Measurements from ENCODE around the gene SLC37A3.

SLC37A3 gene

DNA sequence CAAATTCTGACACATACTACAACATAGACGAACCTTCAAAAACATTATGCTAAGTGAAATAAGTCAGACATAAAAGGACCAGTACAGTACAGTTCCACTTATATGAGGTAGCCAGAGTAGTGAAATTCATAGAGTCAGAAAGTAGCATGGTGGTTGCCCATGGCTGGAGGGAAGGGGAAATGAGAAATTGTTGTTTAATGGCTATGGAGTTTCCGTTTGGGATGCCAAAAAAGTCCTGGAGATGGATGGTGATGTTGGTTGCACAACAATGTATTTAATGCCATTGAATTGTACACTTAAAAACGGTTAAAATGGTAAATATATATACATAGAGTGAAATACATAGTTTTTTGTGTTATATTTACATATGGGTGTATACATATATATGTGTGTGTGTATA is 2.1 kb upstream of the SLC37A3 start:
- no peak for DNase-seq (ENCODE audit: low read depth, low spot score)

DNA sequence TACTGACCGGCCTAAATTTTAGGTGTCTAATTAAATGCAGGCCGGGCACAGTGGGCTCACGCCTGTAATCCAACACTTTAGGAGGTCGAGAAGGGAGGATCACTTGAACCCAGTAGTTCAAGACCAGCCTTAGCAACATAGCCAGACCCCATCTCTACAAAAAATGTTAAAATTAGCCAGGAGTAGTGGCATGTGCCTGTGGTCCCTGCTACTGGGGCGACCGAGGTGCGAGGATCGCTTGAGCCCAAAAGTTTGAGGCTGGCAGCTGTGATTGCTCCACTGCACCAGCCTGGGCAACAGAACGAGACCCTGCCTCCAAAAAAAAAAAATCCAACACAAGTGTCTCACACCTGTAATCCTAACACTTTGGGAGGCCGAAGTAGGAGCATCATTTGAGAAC is 491 bp upstream of the SLC37A3 start:
- DNase-seq (ENCODE audit: low read depth, low spot score) = no peak

DNA sequence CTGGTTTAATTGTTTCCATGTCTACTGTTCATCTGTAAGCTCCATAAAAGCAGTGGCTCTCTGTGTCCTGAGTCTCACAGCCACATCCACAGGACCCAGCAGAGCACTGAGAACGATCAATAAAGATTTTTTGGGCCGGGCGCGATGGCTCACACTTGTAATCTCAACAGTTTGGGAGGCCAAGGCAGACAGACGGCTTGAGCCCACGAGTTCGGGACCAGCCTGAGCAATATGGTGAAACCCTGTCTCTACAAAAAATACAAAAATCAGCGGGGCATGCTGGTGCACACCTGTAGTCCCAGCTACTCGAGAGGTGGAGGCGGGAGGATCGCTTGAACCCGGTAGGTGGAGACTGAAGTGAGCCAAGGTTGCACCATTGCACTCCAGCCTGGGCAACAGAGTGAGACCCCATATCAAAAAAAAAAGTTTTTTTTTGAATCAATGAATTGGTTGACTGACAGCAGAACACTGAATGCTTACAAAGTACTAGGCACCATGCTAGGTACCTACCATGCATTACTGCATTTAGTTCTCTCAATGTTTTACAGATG is 4.5 kb downstream of the SLC37A3 start:
- DNase-seq (ENCODE audit: low read depth, low spot score) = no peak

DNA sequence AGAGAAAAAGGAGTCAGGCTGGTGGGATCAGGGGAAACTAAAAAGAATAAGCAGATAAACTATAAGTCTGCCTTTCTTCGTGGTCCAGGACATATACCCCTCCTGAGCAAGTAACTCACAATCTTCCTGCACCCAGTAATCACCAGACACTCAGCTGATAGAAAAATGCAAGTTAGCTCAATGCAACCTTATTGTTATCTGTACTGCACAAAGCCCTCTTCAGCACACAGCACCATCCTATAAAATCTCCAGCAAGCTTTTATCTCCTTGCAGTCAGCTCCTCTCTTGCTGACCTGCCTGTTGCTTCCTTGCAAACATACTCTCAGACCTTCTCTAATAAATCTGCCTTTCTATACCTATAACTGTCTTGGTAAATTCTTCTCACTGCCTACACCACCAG is 6.7 kb downstream of the SLC37A3 start:
- DNase-seq (ENCODE audit: low read depth, low spot score) = no peak

DNA sequence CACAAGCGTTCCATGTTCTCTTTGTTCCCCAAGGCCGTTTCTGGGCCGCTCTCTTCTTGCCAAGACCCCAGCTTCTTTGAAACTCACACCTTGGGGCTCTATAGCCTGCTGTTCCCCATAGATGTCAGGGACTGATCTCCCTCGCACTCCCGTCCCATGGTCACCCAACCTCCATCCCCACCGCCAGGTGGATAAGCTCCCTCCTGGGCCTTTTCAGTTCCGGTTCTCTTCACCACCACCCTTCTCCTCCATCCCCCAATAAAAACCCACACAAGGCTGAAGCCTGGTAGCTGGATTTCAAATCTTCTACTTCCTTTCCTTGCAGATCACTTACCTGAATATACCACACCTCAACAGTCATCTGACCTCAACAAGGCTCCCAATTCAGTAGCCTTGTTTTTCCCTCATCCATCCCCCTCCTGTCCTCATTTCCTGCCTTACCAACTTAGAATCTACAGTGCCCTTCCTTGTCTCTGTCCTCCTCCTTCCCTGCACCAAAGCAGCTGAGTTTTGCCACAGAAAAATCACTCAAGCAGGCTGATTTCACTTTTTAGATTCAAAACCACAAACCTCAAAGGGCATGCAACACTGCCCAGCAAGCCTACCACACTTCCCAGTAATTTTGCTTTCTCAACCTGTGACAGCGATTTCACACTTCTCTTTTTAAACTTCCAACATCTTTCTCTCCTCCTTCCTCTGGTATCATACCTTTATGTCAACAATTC is 7.7 kb downstream of the SLC37A3 start:
- DNase-seq (ENCODE audit: low read depth, low spot score) = no peak

DNA sequence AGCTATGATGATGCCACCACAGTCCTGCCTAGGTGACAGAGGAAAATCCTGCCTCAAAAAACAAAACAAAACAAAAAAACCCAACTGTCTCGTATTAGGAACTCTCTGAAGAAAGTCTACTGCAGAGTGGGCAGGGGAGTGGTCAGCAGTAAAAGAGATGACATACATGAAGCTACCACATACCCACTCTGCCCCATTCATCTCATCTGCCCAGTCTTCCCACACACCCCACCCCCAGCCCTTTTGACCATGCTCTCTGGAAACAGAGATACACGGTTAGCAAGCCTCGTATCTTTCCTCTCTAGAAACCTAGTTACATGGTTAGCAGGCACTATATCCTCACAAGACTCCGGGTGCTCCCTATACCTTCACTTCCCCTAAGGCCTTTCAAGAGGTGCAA is 8.3 kb downstream of the SLC37A3 start:
- DNase-seq (ENCODE audit: low read depth, low spot score) = no peak

DNA sequence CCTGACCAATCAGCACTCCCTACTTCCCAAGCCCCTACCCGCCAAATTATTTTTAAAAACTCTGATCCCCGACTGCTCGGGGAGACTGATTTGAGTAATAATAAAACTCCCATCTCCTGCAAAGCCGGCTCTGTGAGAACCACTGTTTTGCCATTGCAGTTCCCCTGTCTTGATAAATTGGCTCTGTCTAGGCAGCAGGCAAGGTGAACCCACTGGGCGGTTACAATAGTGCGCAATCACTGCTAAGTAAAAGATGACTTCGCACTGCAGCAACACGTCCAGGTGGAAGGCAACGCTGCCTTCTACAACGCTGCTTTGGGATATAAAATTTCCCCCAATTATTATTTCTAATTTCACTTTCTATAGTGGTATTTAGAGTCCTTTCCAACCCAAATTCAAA is 8.9 kb downstream of the SLC37A3 start:
- DNase-seq (ENCODE audit: low read depth, low spot score) = no peak

DNA sequence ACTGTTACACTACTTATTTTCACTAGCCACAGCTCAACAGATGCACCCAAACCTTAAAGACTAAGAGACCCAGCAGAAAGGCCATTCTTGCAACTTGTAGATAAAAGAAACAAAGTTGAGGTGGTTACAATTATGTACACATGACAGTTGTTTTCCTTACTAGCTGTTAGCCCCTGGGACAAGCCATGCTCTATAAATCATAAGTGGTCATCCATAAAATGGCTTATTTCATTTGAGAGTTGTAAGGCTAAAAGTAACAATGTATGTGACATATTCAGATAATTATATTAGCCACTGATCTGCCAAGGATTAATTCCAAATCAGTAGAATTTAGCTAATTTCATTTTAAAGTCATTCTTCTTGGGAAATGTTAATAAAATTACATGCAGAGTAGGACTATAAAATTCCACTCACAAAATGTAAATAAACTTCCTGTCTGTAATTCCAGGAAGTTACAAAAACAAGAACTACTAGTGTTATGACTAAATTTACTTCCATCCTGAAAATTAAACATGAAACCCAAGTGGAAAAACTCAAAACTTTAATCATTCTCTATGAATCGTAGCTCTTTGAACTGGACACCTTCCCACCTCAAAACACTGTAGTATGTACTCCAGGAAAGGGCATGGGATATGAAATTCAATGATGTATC is 13.3 kb downstream of the SLC37A3 start:
- no peak for DNase-seq (ENCODE audit: low read depth, low spot score)

DNA sequence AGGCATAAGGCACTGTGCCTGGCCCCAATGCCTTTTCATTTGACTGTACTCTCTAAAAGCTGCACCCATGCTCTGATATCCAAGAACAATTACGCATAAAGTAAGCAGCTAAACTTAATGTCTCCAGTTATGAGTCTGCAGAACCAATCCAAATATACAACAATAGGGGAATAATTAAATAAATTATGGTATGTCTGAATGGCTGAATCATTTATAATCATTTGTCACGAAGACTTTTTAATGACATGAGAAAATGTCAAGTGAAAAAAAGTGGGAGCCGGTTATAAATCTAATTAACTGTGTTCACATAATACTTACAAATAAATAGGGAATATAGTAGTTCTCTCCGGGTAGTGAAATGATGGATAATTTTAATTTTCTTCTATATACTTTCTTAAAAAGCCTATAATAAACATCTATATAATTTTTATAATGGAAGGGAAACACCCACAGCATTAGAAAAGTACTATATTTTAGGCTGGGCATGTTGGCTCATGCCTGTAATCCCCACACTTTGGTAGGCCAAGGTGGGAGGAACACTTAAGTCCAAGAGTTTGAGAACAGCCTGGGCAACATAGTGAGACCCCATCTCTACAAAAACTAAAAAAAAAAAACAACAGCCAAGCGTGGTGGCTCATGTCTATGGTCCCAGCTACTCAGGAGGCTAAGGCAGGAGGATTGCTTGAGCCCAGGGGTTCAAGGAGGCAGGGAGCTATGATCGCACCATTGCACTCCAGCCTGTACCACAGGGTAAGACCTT is 14.2 kb downstream of the SLC37A3 start:
- no peak for DNase-seq (ENCODE audit: low read depth, low spot score)

DNA sequence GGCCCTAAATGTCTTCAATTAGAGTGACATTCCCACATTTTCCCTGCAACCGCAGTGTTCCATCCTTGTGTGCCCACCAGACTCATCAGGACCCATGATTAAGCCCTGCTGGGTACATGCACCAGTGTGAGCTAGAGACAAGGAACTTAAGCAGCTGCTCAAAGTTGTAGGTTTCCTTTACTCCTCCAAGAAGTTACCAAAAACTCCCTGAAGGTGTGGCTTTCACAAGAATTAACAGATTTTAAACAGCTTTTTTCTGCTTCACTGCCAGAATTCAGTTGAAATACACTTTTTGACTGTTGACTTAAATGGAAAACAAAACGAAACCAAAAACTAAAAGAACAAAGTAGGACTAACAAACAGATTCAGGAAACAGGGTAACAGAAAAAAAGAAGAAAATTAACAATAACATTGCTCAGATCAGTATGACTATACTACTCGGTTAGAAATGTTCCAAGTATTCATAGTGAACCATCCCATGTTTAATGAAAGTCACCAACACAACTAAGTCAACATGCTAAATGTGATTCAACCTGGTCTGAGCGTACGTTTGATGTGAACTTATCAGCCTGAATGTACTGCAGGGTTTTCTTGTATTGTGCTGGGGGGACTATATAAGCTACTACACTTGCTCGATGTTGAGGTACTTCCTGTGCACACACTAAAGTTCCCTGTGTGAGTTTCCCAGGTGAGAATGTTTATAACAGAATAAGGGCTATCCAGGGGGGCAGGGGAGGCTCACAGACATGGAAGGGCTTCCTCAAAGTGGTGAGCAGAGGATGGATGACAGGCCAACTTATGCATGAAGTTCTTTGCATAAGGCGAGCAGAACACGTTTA is 22.2 kb downstream of the SLC37A3 start:
- DNase-seq (ENCODE audit: low read depth, low spot score) = no peak

DNA sequence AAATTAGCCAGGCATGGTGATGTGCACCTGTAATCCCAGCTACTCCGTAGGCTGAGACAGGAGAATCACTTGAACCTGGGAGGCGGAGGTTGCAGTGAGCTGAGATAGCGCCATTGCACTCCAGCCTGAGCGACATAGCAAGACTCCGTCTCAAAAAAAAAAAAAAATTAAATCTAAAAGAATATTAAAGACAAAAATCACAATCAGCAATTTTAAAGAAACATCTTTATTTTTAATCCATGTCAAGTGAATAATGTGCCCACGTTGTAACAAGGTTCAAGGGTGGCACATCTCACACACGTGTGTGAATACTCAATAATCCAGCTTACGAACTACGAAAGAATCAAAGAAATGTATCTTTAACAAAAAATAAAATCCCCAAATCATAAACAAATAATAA is 23.0 kb downstream of the SLC37A3 start:
- no peak for DNase-seq (ENCODE audit: low read depth, low spot score)

DNA sequence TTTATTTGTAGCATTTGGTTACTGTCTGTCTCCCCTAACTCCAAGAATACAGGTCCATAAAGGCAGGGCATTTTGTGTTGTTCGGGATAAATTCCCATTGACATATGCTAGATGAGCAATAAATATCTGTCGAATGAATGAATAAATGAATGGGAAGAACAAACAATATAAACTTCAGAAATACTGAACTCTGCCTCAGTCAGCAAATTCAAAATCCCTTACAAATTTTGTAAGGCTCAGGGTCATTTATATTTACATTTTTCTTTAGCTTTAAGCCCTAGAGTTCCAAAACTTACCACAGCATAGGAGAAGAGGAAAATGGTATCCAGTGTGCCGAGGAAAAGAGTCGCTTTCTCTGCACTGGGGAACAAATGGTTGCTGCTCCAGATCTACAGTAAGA is 29.0 kb downstream of the SLC37A3 start:
- no peak for DNase-seq (ENCODE audit: low read depth, low spot score)

DNA sequence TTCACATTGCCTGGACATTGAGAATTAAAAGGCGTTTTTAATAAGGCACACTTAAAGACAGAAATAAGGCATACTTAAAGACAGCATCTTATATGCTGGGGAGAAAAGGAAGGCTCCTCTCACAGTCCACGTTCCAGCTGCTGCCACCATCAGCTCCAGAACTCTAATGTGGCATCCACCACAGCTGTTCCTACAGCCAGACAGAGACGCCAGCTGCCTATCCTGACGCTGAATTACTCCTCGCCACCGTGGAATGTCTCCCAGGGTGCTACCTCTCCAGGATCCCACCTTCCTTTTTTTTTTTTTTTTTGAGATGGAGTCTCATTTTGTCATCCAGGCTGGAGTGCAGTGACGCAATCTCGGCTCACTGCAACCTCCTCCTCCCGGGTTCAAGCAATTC is 30.8 kb downstream of the SLC37A3 start:
- DNase-seq (ENCODE audit: low read depth, low spot score) = no peak

DNA sequence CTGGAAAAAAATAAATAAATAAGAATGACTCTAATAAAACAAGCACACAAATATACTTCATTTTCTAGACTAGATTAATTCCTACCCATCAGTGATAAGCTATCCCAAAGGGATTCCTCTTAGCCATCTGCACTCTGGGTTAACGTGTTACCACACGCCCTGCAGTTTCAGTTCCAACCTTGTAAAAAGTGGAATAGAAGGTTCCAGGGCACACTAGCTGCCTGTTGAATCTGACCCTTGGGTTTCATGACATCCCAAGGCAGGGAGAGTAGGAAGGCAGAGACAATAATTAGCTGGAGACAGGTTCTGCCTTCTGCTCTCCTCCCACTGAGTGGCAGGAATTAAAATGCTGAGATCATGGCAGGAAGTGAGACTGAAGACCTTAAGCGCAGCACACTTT is 33.5 kb downstream of the SLC37A3 start:
- no peak for DNase-seq (ENCODE audit: low read depth, low spot score)

DNA sequence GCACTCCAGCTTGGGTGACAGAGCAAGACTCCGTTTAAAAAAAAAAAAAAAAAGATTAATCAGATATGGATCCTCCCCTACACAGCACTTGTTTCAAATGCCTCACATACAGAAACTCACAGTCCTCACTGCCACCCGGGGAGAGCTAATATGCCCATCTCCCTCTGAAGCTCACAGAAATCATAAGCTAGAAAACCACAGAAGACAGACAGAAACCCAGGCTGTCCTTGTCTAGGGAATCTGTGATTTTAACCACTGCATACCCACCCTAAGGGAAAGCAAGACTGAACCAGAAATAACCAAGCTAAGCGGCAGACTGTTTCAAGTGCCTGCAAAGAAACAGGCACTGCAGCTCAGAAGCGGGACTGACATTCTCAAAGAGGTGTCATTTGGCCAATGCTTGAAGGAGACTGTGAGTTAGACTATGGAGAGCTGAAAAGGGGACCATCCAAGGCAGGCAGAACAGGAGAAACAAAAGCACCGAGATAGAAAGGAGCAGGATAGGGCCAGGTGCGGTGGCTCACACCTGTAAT is 37.6 kb downstream of the SLC37A3 start:
- DNase-seq (ENCODE audit: low read depth, low spot score) = no peak

DNA sequence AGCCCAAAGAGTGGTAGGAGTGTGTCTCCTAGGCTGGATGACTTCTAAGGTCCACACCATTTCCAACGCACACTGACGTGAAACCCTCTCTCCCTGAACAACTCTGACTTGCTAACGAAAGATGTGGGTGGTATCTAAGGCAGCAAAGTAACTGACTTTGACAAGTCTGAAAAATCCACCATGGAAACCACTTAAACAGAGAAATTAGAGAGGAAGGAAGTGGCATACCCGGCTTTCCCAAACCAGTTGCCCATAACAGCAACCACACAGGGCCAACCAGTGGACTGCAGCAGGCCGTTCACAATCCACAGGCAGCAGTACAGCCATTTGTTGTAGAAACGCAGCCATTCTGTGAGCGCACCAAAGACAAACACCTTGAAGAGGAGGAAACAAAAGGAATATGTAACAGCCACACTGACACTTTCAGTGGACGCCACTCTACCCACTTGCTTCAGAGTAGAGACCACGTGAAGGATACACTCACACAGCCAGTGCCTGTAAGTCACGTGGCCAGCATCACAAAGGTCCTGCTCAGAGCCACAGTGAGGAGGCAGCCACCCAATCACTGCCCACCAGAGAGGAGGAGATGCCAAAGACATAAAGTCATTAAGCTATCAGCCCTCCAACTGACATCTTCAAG is 39.8 kb downstream of the SLC37A3 start:
- no peak for DNase-seq (ENCODE audit: low read depth, low spot score)

DNA sequence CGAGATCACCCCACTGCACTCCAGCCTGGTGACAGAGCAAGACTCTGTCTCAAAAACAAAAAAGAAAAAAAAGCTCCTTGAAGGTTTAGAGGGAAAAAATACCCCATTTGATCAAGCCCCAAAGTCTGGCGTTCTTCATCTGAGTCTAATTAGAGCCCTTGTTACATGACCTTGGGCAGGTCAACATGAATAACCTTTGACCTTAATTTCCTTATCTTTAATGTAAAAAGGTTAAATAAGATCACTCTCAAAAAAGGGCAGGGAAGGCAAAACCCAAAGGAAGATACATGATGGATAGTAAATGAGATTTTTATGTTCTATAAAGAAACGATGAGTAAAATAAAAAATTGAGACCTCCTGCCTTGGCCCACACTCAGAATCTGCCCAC is 40.3 kb downstream of the SLC37A3 start:
- DNase-seq (ENCODE audit: low read depth, low spot score) = no peak

DNA sequence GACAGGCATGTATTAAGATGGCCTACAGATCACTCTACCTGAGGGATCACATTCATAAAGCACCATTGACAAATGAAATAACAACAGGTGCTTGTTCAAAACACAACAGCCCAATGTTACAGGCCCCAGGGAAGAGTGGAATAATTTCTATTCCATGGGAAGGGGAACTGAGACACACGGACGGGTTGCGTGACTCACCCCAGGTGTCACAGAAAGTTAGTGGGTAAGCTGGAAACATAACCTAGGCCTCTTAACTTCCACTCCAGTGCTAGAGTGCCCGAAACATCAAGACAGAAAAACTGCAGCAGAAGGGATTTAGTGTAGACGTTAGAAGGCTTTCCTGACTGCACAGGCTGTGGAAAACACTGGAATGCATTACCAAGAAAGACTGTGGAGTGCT is 48.3 kb downstream of the SLC37A3 start:
- no peak for DNase-seq (ENCODE audit: low read depth, low spot score)

DNA sequence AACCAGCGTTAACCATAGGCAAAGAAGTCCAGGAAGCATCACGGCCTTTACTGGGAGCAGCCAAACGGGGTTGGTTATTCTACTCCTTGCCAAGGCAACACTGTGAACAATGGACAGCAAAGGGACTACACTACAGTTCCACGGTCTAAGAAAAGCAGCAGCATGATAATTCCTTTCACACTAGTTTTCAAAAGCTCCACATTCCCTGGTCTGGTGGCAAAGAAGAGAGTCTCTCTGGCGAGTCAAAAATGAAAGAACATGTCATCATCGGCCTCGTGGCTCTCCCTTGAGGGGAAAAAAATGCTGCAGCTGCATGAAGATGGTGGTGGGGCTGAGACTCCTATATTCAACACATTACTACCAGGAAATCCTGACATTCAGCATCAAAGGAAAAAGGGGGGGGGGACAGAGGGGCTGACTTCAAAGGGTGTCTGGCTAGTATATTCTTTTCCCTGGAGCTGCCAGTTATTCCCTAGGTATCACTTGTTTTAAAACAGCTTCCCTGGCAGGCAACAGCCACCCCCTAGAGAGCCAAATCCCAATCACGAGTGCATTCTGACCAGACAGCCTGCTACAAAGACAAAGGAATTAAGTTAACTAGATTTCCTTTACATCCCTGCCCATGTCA is 49.1 kb downstream of the SLC37A3 start:
- DNase-seq (ENCODE audit: low read depth, low spot score) = no peak

DNA sequence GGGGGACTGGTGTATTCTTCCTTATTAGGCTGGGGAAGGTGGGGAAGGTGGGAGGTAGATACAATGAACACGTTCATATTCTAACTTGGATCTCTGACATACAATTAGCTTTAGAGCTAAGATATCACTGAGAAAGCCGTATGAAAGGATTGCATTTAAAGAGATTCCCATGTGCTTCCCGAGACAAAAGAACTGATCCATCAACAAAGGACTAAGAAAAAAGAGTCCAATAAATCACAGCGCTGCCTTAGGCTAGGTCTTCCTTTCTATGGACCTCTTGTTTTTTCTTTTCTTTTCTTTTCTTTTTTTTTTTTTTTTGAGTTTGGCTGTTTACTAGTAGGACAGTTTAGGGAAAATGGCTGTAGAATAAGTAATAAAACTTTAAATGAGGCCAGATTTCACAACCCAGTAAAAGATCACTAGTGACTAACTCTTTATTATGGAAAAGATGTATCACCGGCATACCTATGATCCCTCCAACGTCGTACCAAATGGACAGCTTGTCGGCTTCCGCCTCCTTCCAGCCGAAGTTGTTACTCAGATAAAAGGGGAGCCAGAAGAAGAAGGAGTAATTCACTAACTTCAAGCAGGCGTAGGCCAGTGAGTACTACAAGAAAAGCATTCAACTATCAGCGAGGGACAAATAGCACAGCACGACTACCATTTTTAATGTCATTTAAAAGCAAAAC is 50.0 kb downstream of the SLC37A3 start:
- no peak for DNase-seq (ENCODE audit: low read depth, low spot score)

All from brain pericyte (primary cell).